ENCODE results near the gene SET. TPM values are rescaled to one million over a fixed set of nuclear protein-coding genes. Genes with fewer than 3 reads are reported as not detected.

The SET gene
- total and polyA plus RNA-seq, 2 of the 13 experiments (the other 11 are each of a cell fraction or from before 2014, with no cell fraction given), result 94.2 to 611 TPM

- no peak for TF ChIP-seq ZNF318 (CRISPR knock-in tag; IDR thresholded peaks at IDR 0.05)
- TF ChIP-seq ZFAT (CRISPR knock-in tag; conservative IDR thresholded peaks at IDR 0.05), result no peak
- TF ChIP-seq ZNF556 (CRISPR knock-in tag; IDR thresholded peaks at IDR 0.05; ENCODE audit: borderline replicate concordance), result peak; percentile 81
- TF ChIP-seq CBX1 (IDR thresholded peaks at IDR 0.05; ENCODE audit: low read depth), result peak; percentile 46
- peak; percentile 75 for TF ChIP-seq MYPOP (CRISPR knock-in tag; IDR thresholded peaks at IDR 0.05)
- TF ChIP-seq TAF15 (IDR thresholded peaks at IDR 0.05; ENCODE audit: low read depth, low read length, poor library complexity, severe bottlenecking), result no peak
- 0 out of 2 replicates have a peak, but pooled peaks have one; percentile 3 for TF ChIP-seq CHD4 (IDR thresholded peaks at IDR 0.05; ENCODE audit: borderline replicate concordance, low read length)
- TF ChIP-seq NR2F2 (IDR thresholded peaks at IDR 0.05; ENCODE audit: borderline replicate concordance, low read depth), result no peak
- TF ChIP-seq CBX2 (IDR thresholded peaks at IDR 0.05; ENCODE audit: low read depth, low read length), result no peak
- no peak for TF ChIP-seq CBX2 (CRISPR knock-in tag; IDR thresholded peaks at IDR 0.05; ENCODE audit: low read depth)
- TF ChIP-seq TIGD3 (CRISPR knock-in tag; IDR thresholded peaks at IDR 0.05; ENCODE audit: borderline replicate concordance), result 0 out of 2 replicates have a peak, but pooled peaks have one; percentile 47
- TF ChIP-seq ZNF816 (CRISPR knock-in tag; IDR thresholded peaks at IDR 0.05; ENCODE audit: borderline replicate concordance), result peak; percentile 42; the same call in 1 of the 2 replicates
- TF ChIP-seq TFDP1 (CRISPR knock-in tag; IDR thresholded peaks at IDR 0.05; ENCODE audit: borderline replicate concordance), result peak; percentile 80; the same call in 1 of the 2 replicates
- TF ChIP-seq NCOA1 (CRISPR knock-in tag; IDR thresholded peaks at IDR 0.05), result peak; percentile 62; the same call in 1 of the 2 replicates
- peak; percentile 59; the same call in 1 of the 2 replicates for TF ChIP-seq ZNF782 (CRISPR knock-in tag; IDR thresholded peaks at IDR 0.05; ENCODE audit: borderline replicate concordance)
- TF ChIP-seq HOXA3 (CRISPR knock-in tag; IDR thresholded peaks at IDR 0.05), result 0 out of 2 replicates have a peak, but pooled peaks have one; percentile 6
- peak; percentile 64; the same call in 1 of the 2 replicates for TF ChIP-seq ZSCAN31 (CRISPR knock-in tag; IDR thresholded peaks at IDR 0.05; ENCODE audit: low read depth)
- TF ChIP-seq RARA (CRISPR knock-in tag; IDR thresholded peaks at IDR 0.05), result no peak
- TF ChIP-seq TCF7 (IDR thresholded peaks at IDR 0.05; ENCODE audit: low read depth), result no peak
Measured at GRCh38 chr9:128702445-128702948, 13.5 kb downstream of the SET start, which contains the start of gene PKN3 (continued).
